Testis (tissue), 2 donors: ENCODE data around the gene SMCO4.

Experiments
- CTCF ChIP-seq, 3 experiments: fragments of 450-650 bp in 2 of 3; fragments of 200-600 bp in 1 of 3; sonication (generic) in 1 of 3; IDR thresholded peaks; one replicate each; pipeline ENCODE4 v1.5.1; 2016 to 2019; ENCODE audit warnings: antibody characterized with exemption in 3 of 3, mild to moderate bottlenecking in 2 of 3, moderate library complexity in 1 of 3
- POLR2A ChIP-seq: fragments of 450-650 bp; IDR thresholded peaks from one replicate; pipeline ENCODE4 v1.6.1; 2017; ENCODE audit warnings: antibody characterized with exemption, mild to moderate bottlenecking, moderate library complexity

DNA sequence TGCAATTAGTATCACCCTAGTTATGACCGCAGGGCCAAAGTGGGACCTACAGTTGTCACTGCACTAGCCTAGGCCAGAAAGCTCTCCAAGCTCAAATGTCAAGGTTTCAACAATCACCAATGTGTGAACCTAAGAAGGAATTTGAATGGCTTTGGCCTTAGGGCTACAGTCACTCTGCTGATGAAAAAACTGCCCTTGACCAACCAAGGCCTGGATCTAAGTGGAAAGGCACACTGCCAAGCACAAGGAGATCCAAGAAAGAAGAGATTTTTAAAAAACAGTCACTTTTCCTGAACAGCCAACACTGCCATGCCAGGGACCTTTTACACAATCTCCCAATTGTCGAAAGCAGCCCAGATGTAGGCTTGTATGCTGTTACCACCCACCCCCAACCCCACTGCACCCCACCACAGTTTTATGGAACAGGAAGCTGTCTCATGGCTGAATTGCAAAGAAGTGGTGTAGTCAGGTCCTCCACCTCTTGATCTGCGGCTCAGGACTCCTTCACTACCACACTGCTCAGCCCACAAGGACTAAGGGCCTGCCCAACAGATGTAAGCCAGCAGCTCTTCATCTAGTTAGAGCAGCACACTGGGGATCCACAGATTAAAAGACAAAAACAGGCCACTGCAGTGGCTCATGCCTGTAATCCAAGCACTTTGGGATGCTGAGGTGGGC is 32.9 kb downstream of the SMCO4 start:
- TF ChIP-seq CTCF (IDR thresholded peaks at IDR 0.05) = no peak
- TF ChIP-seq POLR2A = no peak
